NCI-H226 (cell line): ENCODE results near the gene MOB2.
"Not testable (repeated sequence)": the region's sequence is repeated elsewhere in the genome, so short reads cannot be mapped to it uniquely, and the experiment has no call there.

Source experiments
- DNase-seq: peaks from one replicate; pipeline ENCODE4 v3.0.0-alpha.2; 2015

The MOB2 gene

DNA sequence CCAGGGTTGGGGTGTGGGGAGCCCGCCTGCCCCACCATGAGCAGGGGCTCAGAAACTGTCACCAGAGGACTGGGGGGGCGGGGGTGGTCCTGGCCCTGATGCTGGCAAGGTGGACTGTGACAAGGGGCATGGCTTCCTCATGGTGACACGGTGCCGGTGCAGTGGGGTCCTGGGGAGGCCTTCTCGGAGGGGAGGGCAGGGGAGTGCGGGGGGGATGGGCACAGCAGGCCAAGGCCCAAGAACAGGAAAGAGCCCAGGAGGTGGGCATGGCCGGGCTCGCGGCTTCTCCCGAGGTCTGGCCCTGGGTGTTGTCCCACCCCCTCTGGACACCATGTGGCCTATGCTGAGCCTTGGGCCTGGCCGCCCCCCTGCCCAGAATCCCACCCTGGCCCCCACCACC lies 47.2 kb downstream of the MOB2 start:
- no peak for DNase-seq

DNA sequence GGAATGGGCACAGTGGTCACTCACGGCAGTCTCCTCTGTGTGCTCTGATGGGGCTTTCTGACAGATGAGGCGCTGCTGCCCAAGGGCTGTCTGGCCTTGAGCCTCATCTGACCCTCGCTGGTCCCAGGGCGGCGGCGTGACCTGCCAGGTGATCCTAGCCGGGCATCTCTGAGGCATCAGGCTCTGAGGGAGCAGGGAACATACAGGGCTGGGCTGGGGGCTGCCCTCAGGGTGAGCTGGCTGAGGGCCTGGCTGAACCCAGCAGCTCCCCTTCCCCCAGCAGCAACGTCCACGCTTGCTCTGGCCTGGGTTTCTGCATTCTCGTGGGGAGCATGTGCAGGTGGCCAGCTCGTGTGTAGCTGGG lies 47.6 kb downstream of the MOB2 start:
- no peak for DNase-seq

DNA sequence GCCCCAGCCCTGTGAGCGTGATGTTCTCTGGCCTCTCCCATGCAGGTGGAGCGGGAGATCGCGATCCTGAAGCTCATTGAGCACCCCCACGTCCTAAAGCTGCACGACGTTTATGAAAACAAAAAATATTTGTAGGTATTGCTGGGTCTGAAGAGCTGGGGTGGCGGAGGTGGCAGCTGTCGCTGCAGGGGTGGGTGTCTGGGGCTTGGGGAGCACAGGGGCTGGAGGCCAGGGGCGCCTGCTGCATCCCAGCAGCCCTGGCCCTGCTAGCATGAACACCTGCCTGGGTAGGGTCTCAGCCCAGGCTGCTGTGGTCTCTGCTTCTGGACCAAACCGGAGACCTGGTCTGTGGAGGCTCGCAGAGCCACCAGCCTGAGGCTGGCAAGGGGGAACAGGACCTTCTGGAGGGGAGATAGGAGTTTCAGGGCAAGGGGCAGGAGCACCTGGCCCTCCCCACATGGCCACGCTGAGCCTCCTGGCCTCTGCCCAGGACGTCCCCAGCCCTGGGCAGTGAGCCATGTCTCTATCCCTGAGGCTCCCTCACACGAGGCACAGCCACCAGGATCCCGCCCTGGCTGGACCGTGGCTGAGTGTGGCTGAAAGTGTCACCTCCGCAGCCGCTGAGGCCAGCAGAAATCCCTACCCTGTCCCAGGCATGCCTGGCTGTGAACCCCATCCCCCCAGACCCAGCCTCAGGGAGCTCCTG lies 48.2 kb downstream of the MOB2 start:
- DNase-seq: no peak

DNA sequence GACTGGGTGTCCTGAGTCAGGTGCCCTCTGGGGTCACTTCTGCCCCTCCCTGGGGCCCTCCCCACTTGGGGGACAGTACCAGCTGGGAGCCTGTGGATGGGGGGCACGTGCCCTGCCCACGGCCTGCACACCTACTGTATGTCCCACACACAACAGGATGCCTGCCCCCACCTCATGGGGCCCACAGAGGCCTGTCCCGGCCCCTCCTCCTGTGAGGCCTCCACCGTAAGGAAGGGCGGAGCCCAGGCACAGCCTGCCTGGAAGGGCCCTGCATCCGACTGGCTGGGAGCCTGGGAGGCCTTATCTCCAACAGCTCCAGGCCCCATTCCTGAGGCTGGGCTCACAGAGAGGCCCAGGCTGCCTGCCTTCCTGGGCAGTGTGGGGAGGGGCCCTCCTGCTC lies 49.1 kb downstream of the MOB2 start:
- DNase-seq: peak; percentile 91

DNA sequence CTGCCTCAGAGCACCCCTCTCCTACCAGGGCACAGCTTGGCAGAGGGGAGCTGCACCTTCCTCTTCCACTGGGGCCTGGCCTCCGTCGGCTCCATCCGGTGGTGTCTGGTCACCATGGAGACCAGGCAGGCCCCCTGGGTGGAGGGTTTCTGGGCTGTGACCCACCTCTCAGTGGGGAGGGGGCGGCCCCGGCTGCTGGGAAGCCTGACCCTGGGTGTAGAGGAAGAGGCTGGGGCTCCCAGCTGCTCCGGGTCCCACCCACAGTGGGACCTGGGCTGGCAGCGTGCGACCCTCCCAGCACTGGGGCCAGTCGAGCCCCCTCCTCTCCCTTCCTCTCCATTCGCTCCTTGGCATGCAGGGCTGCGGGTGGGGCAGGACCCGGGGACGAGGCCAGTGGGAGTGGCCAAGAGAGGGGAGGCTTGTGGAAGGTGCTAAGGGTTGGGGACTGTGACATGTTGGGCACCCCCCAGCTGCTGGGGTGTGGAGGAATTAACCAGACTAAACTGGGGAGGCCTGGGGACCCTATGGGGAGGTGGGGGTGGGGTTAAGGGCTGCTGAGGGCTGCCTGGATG lies 50.0 kb downstream of the MOB2 start:
- no peak for DNase-seq

DNA sequence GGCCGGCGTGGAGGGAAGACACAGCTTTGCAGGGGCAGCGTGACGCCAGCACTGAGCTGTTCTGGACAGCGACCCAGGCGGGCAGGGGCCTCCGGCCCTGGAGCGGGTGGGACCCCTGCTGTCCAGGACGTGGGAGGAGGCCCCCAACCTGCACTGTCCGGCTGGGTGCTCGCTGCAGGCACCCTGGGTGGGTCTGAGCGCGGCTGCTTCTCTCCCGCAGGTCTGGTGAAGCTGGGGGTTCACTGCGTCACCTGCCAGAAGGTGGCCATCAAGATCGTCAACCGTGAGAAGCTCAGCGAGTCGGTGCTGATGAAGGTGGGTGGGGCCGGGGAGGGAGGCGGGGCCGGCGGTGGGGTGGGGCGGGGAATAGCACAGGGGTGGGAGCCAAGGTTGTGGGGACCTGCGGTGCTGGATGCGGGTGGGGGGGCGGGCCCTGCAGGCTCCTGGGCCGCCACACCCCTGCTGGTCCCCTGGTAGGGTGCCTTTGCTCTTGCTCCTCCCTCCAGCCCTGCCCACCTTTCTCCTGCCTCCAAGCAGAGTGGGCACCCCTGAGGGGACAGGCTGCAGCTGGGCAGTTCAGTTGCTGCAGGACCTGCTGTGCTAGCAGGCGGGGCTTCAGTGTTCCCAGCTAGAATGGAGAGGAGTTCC lies 50.6 kb downstream of the MOB2 start:
- no peak for DNase-seq

DNA sequence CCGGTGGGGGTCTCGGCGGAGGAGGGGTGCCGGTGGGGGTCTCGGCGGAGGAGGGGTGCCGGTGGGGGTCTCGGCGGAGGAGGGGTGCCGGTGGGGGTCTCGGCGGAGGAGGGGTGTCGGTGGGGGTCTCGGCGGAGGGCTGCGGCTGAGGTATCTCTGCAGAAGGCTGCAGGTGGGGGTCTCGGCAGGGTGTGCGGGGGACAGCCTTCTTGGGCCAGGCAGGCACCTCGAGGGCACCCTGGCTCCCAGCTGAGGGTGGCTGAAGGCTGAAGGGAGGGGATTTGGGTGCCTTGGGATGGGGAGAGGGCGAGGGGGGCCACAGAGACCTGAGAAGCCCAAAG lies 51.1 kb downstream of the MOB2 start:
- DNase-seq: not testable (repeated sequence)

DNA sequence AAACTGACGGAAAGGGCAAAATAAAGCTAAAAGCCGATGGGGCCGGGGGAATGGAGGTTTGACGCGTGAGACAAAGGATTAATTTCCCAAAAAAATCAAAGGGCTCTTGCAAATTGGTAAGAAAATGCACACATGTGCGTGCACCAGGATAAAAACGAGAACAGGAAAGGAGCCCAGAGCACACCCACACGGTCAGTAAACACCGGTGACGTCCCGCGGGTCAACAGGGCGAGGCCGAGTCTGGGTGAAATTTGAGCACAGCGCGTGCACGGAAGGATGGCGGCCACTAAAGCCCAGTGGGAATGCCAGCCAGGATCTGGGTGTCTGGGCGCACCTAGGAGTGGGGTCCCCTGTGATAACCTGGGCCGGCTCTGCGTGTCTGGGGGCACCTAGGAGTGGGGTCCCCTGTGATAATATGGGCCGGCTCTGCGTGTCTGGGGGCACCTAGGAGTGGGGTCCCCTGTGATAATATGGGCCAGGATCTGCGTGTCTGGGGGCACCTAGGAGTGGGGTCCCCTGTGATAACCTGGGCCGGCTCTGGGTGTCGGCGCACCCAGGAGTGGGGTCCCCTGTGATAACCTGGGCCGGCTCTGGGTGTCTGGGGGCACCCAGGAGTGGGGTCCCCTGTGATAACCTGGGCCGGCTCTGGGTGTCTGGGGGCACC lies 52.5 kb downstream of the MOB2 start:
- DNase-seq: no peak

DNA sequence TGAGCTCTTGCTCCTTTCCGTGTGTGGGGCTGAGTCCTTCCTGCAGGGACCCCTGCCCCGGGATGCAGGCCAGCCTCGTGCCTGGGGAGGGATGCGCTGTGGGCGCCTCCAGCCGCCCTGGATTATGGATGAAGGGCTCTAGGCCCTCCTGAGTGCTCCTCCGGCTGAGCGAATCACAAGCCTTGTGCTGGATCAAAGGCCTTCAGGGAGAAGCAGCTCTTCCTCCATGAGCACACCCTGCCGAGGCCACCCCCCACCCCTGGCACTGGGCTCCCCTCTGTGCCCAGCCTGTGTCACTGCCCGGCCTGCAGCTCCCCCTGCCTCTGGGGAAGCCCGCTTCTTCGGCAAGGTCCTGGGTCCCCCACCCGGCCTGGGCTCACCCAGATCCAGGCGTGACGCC lies 53.0 kb downstream of the MOB2 start:
- no peak for DNase-seq

DNA sequence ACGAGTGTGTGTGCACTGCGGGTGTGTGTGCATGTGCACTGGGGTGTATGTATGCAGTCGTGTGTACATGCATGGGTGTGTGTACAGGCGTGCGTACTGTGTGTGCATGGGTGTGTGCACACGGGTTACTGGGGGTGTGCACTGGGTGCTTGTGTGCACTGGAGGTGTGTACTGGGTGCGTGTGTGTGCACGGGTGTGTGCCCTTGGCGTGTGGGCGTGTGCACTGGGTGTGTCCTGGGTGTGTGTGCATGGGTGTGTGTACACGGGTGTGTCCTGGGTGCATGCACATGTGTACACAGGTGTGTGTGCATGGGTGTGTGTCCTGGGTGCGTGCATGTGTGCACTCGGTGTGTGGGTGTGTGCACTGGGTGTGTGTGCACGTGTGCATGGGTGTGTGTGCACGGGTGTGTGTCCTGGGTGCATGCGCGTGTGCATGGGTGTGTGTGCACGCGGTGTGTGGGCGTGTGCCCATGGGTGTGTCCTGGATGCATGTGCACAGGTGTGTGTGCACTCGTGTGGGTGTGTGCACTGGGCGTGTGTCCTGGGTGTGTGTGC lies 57.7 kb downstream of the MOB2 start:
- no peak for DNase-seq

DNA sequence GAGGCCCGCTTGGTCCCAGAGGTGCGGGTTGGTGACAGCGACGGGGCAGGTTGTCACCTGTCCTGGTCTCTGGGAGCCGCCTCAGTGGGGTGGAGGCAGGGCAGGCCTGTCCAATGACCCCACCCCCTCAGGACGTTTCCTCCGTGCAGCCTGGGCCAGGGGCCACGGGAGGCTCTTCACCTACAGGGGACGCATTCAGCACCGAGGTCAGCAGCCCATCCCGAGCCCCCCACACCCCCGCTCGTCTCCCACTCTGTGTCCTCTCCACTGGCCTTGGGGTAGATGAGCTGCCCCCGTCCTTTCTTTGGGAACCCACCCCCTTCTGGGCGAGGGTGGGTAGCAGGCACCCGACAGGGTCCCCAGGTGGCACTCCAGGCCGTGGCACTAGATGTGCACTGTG lies 61.1 kb downstream of the MOB2 start:
- DNase-seq: no peak

DNA sequence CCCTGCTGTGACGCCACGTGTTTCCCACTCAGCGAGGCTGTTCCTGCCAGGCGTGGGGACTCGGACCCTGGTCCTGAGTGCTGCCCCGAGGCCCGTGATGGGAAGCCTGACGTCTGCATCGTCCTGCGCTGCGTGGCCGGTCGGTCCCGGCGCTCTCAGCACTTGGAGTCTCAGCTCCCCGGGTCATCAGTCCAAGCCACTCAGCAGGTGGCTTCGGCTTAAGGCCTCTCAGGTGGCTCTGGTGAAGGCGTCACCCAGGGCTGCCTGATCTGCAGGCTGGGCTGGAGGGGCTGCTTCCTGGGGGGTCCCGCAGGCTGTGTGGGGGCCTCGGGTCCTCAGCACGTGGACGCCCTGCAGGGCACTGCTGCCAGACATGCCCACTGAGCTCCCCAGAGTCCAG lies 61.6 kb downstream of the MOB2 start:
- no peak for DNase-seq

DNA sequence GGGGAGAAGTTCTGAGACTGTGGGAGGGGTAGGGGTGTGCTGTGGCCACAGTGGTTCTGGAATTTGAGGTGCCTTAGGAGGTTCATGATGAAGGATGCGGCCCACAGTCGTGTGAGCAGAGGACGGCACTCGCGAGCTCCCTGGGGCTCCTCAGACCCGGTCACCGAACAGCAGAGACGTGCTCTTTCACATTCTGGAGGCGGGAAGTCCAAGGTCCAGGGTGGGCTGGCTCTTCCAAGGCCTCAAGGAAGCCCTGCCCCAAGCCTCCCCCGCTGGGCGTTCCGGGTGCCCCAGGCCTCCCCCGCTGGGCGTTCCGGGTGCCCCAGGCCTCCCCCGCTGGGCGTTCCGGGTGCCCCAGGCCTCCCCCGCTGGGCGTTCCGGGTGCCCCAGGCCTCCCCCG lies 63.2 kb downstream of the MOB2 start:
- DNase-seq: not testable (repeated sequence)

DNA sequence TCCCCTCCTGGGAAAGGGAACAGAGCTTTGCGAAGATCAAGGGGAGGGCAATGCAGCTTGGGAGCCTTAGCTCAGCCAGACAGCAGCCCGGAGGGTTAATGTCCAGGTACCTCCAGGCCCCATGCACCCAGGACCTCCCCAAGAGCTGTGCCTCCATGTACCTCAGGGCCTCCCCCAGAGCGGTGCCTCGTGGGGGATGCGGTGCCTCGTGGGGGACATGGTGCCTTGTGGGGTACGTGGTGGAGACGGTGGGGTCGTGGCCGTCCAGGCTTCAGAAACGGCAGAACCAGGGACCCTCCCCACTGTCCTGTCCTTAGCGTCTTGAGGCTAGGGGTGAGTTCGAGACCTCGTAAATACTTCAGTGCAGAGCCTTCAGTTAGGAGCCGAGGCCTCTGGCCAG lies 63.6 kb downstream of the MOB2 start:
- no peak for DNase-seq

DNA sequence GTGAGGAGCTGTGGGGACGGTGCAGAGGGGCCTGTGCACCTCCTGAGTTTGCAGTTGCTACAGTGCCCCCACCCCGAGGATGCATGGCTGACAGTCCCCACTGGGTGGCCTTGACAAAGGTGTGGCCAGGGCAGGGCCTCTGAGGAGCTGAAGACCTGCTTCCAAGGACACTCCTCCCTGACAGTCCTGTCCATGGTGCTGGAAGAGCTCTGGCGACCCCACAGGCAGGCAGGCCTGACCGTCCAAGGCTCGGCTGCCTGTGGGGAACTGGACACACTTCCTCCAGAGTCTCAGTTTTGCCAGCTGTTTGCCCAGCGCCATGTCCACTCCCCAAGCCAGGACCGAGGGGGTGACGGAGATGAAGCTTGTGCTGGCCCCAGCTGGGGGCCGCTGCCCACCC lies 64.1 kb downstream of the MOB2 start:
- DNase-seq: no peak

DNA sequence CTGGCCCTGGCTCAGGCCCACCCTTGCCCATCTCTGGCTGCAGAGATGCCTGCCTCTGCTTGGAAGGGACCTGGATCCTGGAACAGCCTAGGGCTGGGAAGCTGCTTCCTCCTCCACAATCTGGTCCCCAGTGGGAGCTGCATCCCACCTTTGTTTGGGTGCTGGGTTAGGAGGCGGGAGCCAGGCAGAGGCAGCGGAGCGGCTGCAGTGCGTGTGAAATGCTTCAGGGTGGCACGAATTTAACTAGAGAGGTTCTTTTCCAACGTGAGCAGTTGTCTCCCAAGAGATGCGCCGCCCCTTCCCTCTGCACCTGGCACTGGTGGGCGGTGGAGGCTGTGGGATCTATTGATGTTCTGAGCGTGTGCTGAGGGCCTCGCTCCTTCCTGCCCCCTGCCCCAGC lies 65.3 kb downstream of the MOB2 start:
- no peak for DNase-seq

DNA sequence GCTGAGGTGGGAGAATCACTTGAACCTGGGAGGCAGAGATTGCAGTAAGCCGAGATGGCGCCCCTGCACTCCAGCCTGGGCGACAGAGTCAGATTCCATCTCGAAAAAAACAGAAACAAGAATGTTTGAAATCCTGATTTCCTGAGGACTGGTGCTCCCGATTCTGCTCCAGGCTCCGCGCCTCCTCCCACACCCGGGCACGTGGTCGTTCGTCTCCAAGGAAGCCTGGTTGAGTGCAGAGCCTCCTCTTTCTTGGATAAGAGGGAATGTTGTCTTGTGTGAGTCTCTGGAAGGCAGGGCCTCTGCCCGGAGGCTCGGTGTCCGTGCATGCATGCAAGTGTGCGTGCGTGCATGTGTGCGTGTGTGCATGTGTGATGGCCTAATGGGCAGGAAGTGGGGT lies 66.8 kb downstream of the MOB2 start:
- no peak for DNase-seq
